ENCODE measurements around the gene THSD1.

DNA sequence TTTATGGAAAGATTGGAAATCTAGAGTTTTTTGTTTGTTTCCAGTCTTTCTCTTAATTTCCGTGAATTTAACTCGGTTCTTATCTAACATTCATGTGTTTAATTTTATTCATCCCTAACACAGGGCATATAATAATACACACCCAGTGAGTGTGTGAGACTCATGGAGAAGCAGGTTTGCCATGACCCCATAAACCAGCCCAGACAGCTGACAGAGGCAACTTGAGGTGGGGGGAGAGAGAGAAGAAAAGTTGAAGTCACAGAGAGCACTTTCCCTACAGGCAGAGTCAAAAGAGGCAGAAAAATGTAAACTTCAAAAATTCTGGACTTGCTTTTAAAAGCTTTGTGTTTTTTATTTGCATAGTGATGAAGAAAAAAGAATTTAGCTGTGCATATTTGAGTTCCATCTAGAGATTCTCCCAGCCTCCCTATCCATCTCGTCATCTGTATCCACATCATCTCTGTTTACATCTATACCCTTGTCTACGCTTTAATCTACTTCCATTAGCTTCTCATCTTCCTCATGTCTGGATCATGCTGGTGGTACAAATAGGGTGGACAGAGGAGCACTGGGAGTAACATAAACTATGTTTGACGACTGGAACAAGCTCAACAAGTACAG lies 60.2 kb downstream of the THSD1 start:
- TF ChIP-seq YY1 (IDR thresholded peaks at IDR 0.05; ENCODE audit: insufficient read depth, insufficient read length) (no peak), ZNF274 (IDR thresholded peaks at IDR 0.05; ENCODE audit: low read depth, low read length) (no peak)

Measured in NT2/D1 (cell line).